WTC11 (cell line): ENCODE results near the gene NUP93. TPM values are rescaled to one million over a fixed set of nuclear protein-coding genes. Genes with fewer than 3 reads are reported as not detected.

Experiments used
- ATAC-seq: fragments of 200-7000 bp; cut with Tn5 transposase; 2 replicates; pipeline ENCODE4 v1.10.0; 2021; ENCODE audit warnings: mild to moderate bottlenecking, moderate library complexity
- CTCF ChIA-PET: fragments of 300-600 bp; sonication (Branson Sonifier 250); formaldehyde crosslinking; loops from one replicate; lab custom pipeline; 2021; ENCODE audit warnings: antibody characterized with exemption; lab: Charles Lee
- POLR2A ChIA-PET: fragments of 350-600 bp; sonication (Branson Sonifier 250); formaldehyde crosslinking; loops from one replicate; lab custom pipeline; 2021; ENCODE audit warnings: antibody characterized with exemption; lab: Charles Lee
- DNase-seq: peaks from one replicate; pipeline ENCODE4 v3.0.0; 2021; ENCODE audit warnings: low spot score
- H3K27ac Mint-ChIP-seq: 2 replicates; pipeline ENCODE4 v1.8.0; 2021; ENCODE audit warnings: mixed read lengths
- H3K27me3 Mint-ChIP-seq: 2 replicates; pipeline ENCODE4 v1.8.0; 2021; ENCODE audit warnings: low read depth, mild to moderate bottlenecking, moderate library complexity, mixed read lengths
- H3K36me3 Mint-ChIP-seq: 2 replicates; pipeline ENCODE4 v1.8.0; 2021; ENCODE audit warnings: mixed read lengths
- H3K4me1 Mint-ChIP-seq: 2 replicates; pipeline ENCODE4 v1.8.0; 2022; ENCODE audit warnings: mixed read lengths
- H3K4me3 Mint-ChIP-seq: 2 replicates; pipeline ENCODE4 v1.8.0; 2021; ENCODE audit warnings: mild to moderate bottlenecking, moderate library complexity, mixed read lengths
- H3K9me3 Mint-ChIP-seq: 2 replicates; pipeline ENCODE4 v1.8.0; 2021; ENCODE audit warnings: mixed read lengths
- CREB1 ChIP-seq: sonication (generic); formaldehyde crosslinking; IDR thresholded peaks from 2 replicates; pipeline ENCODE4 v1.8.0; 2023; ENCODE audit warnings: mild to moderate bottlenecking, missing genetic modification reagents
- CREM ChIP-seq: sonication (generic); formaldehyde crosslinking; IDR thresholded peaks from 2 replicates; pipeline ENCODE4 v1.8.1; 2022; ENCODE audit warnings: mild to moderate bottlenecking, missing genetic modification reagents, moderate library complexity
- ESRRA ChIP-seq: sonication (generic); formaldehyde crosslinking; IDR thresholded peaks from 2 replicates; pipeline ENCODE4 v1.8.1; 2022; ENCODE audit warnings: mild to moderate bottlenecking, missing genetic modification reagents, borderline replicate concordance
- FOXP1 ChIP-seq: sonication (generic); formaldehyde crosslinking; IDR thresholded peaks from 2 replicates; pipeline ENCODE4 v1.8.0; 2022; ENCODE audit warnings: missing genetic modification reagents, mild to moderate bottlenecking, moderate library complexity, borderline replicate concordance
- GABPB1 ChIP-seq: sonication (generic); formaldehyde crosslinking; IDR thresholded peaks from 2 replicates; pipeline ENCODE4 v1.8.1; 2023; ENCODE audit warnings: mild to moderate bottlenecking, missing genetic modification reagents
- MYBL2 ChIP-seq: sonication (generic); formaldehyde crosslinking; IDR thresholded peaks from 2 replicates; pipeline ENCODE4 v1.8.1; 2023; ENCODE audit warnings: mild to moderate bottlenecking, moderate library complexity, missing genetic modification reagents
- RELA ChIP-seq: sonication (generic); formaldehyde crosslinking; IDR thresholded peaks from 2 replicates; pipeline ENCODE4 v1.8.1; 2022; ENCODE audit warnings: missing genetic modification reagents, mild to moderate bottlenecking, borderline replicate concordance
- SOX15 ChIP-seq: fragments of 250-450 bp; sonication (Bioruptor Pico); IDR thresholded peaks from 2 replicates; pipeline ENCODE4 v1.9.0; 2021; ENCODE audit warnings: mild to moderate bottlenecking
- TP53 ChIP-seq: sonication (generic); formaldehyde crosslinking; IDR thresholded peaks from 2 replicates; pipeline ENCODE4 v1.8.1; 2023; ENCODE audit warnings: mild to moderate bottlenecking, missing genetic modification reagents
- ZNF138 ChIP-seq: sonication (generic); formaldehyde crosslinking; conservative IDR thresholded peaks from 2 replicates; pipeline ENCODE4 v1.8.1; 2022; ENCODE audit warnings: mild to moderate bottlenecking, moderate library complexity, missing genetic modification reagents
- ZNF232 ChIP-seq: sonication (generic); formaldehyde crosslinking; IDR thresholded peaks from 2 replicates; pipeline ENCODE4 v1.8.0; 2022; ENCODE audit warnings: mild to moderate bottlenecking, missing genetic modification reagents
- ZNF671 ChIP-seq: fragments of 250-450 bp; sonication (Bioruptor Pico); IDR thresholded peaks from 2 replicates; pipeline ENCODE4 v1.8.0; 2021; ENCODE audit warnings: mild to moderate bottlenecking
- total RNA-seq: library from RNA; stranded (reverse); gene quantifications from 3 replicates; pipeline ENCODE4 v1.2.3, GENCODE V29; 2021
- TF ChIP-seq, protein P1 (sequence below): sonication (generic); formaldehyde crosslinking; IDR thresholded peaks from 2 replicates; pipeline ENCODE4 v1.8.0; 2023; ENCODE audit warnings: mild to moderate bottlenecking, missing genetic modification reagents
- TF ChIP-seq, protein P2 (sequence below): sonication (generic); formaldehyde crosslinking; IDR thresholded peaks from 2 replicates; pipeline ENCODE4 v1.8.1; 2023; ENCODE audit warnings: mild to moderate bottlenecking, missing genetic modification reagents, moderate library complexity
- TF ChIP-seq, protein P3 (sequence below): sonication (generic); formaldehyde crosslinking; IDR thresholded peaks from 2 replicates; pipeline ENCODE4 v1.8.1; 2022; ENCODE audit warnings: low read depth, mild to moderate bottlenecking, moderate library complexity, missing genetic modification reagents, borderline replicate concordance
- TF ChIP-seq, protein P4 (sequence below): sonication (generic); formaldehyde crosslinking; IDR thresholded peaks from 2 replicates; pipeline ENCODE4 v1.8.0; 2022; ENCODE audit warnings: missing genetic modification reagents

NUP93 gene
- total RNA-seq, 1 experiment from 2014 or later = 185 TPM

DNA sequence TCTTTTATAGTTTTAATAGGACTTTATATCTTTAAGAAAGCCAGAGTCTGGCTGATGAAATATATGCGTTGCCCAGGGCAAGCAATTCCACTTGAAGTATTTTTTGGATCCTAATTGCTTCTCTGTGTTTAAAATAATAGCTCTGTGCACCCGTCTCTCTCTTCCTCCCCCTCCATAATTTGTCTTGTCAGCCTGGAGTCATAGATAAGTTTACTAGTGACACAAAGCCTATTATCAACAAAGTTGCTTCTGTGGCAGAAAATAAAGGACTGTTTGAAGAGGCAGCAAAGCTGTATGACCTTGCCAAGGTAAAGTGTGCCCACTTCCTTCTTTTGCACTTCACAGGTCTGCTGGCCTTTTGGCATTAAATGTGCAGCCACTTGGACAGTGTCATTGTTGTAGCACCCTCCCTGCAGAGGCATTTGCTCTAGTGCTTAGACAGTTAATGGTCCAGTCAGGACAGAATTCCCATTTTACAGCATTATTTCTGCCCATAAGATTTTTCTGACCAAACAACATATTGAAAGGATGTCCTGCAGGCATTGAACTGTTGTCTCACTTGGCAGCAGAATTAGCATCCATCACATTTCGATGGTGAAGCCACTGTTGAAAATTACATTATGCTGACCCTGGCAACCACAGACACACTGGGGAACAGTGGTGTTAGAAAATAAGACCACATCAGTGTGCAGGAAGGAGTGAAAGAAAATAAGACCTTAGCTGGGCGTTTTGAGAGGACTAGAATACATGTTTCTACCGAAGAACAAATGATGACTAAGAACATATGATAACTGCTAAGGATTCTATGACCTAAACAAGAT, 106.7 kb downstream of the NUP93 start:
- no peak for ATAC-seq
- no peaks in the 10 kb centered on the region for H3K9me3 Mint-ChIP-seq
- POLR2A ChIA-PET = no interaction called here
- H3K4me3 Mint-ChIP-seq = no peak overlapping the region
- H3K27ac Mint-ChIP-seq = no peak overlapping the region
- no peaks in the 10 kb centered on the region for H3K4me1 Mint-ChIP-seq
- CTCF ChIA-PET = no interaction called here
- no peaks in the 10 kb centered on the region for H3K27me3 Mint-ChIP-seq
- peaks cover 77% of the 10 kb centered on the region for H3K36me3 Mint-ChIP-seq
- TF ChIP-seq MYBL2 (CRISPR knock-in tag) = no peak
- no peak for TF ChIP-seq ZNF138
- TF ChIP-seq, protein P1, sequence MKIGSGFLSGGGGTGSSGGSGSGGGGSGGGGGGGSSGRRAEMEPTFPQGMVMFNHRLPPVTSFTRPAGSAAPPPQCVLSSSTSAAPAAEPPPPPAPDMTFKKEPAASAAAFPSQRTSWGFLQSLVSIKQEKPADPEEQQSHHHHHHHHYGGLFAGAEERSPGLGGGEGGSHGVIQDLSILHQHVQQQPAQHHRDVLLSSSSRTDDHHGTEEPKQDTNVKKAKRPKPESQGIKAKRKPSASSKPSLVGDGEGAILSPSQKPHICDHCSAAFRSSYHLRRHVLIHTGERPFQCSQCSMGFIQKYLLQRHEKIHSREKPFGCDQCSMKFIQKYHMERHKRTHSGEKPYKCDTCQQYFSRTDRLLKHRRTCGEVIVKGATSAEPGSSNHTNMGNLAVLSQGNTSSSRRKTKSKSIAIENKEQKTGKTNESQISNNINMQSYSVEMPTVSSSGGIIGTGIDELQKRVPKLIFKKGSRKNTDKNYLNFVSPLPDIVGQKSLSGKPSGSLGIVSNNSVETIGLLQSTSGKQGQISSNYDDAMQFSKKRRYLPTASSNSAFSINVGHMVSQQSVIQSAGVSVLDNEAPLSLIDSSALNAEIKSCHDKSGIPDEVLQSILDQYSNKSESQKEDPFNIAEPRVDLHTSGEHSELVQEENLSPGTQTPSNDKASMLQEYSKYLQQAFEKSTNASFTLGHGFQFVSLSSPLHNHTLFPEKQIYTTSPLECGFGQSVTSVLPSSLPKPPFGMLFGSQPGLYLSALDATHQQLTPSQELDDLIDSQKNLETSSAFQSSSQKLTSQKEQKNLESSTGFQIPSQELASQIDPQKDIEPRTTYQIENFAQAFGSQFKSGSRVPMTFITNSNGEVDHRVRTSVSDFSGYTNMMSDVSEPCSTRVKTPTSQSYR (CRISPR knock-in tag) = no peak
- no peak for TF ChIP-seq GABPB1 (CRISPR knock-in tag)
- TF ChIP-seq, all 79 proteins: peak for 0
- DNase-seq = no peak

DNA sequence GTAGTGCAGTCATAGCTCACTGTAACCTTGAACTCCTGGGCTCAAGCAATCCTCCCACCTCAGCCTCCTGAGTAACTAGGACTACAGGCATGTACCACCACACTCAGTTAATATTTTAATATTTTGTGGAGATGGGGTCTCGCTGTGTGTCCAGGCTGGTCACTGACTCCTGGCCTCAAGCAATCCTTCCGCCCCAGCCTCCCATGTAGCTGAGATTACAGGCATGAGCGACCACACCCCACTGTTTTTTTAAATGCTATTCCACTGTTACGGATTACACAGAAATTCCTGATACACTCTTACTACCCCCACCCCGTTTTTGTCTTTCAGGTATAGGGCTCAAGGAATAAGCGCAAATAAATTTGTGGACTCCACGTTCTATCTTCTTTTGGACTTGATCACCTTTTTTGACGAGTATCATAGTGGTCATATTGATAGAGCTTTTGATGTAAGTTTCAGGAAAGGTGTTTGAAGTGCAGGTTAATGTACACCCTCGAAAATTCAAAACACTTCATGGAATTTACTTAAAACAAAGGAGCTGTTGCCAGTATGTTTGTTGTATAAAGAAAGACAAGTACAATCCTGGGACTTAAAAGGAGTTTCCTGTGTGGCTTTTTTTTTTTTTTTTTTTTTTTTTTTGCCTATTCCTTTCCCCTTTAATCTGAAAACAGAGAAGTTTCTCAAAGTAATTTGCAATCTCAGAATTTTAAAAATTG, 108.9 kb downstream of the NUP93 start:
- ChIA-PET CTCF (no interaction called here), POLR2A (no interaction called here)
- H3K9me3 Mint-ChIP-seq = no peaks in the 10 kb centered on the region
- TF ChIP-seq, protein P2, sequence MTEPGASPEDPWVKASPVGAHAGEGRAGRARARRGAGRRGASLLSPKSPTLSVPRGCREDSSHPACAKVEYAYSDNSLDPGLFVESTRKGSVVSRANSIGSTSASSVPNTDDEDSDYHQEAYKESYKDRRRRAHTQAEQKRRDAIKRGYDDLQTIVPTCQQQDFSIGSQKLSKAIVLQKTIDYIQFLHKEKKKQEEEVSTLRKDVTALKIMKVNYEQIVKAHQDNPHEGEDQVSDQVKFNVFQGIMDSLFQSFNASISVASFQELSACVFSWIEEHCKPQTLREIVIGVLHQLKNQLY (CRISPR knock-in tag) = no peak
- TF ChIP-seq FOXP1 (CRISPR knock-in tag) = no peak
- no peak overlapping the region for H3K4me3 Mint-ChIP-seq
- H3K36me3 Mint-ChIP-seq = peaks cover 78% of the 10 kb centered on the region
- no peak overlapping the region for H3K27ac Mint-ChIP-seq
- DNase-seq = no peak
- no peaks in the 10 kb centered on the region for H3K27me3 Mint-ChIP-seq
- no peaks in the 10 kb centered on the region for H3K4me1 Mint-ChIP-seq
- ATAC-seq = no peak

DNA sequence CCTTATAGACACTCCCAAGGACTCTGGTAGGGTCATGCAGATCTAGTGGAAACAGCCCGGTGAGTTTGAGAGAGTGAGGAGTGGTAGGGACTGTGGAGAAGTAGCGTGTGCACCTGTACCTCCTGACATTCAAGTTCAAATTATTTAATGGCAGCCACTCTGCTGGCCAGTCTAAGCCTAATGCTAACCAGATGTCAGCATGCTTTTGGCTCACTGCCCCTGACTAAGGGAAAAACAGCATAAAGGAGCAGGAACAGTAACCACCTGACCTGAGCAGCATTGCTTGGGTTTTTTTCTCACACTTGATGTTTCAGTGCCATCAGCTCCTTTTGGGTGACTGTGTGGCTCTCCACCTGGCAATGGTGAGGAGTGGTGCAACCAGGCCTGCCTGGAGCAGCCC, 111.3 kb downstream of the NUP93 start:
- Mint-ChIP-seq H3K4me3 (no peak overlapping the region), H3K9me3 (no peaks in the 10 kb centered on the region), H3K27me3 (no peaks in the 10 kb centered on the region), H3K27ac (0 out of 2 replicates have a peak overlapping the region, but pooled peaks have one; percentile 45), H3K4me1 (no peaks in the 10 kb centered on the region), H3K36me3 (peaks cover 68% of the 10 kb centered on the region)
- ATAC-seq (no peak), DNase-seq (no peak)
- CTCF ChIA-PET = no interaction called here
- TF ChIP-seq CREB1 (no peak), SOX15 (CRISPR knock-in tag) (no peak), ZNF232 (CRISPR knock-in tag) (no peak), ESRRA (CRISPR knock-in tag) (no peak), TP53 (CRISPR knock-in tag) (no peak), RELA (no peak), CREM (no peak), ZNF671 (CRISPR knock-in tag) (no peak)
- TF ChIP-seq, protein P3, sequence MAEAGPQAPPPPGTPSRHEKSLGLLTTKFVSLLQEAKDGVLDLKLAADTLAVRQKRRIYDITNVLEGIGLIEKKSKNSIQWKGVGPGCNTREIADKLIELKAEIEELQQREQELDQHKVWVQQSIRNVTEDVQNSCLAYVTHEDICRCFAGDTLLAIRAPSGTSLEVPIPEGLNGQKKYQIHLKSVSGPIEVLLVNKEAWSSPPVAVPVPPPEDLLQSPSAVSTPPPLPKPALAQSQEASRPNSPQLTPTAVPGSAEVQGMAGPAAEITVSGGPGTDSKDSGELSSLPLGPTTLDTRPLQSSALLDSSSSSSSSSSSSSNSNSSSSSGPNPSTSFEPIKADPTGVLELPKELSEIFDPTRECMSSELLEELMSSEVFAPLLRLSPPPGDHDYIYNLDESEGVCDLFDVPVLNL (CRISPR knock-in tag) = no peak
- TF ChIP-seq, protein P4, sequence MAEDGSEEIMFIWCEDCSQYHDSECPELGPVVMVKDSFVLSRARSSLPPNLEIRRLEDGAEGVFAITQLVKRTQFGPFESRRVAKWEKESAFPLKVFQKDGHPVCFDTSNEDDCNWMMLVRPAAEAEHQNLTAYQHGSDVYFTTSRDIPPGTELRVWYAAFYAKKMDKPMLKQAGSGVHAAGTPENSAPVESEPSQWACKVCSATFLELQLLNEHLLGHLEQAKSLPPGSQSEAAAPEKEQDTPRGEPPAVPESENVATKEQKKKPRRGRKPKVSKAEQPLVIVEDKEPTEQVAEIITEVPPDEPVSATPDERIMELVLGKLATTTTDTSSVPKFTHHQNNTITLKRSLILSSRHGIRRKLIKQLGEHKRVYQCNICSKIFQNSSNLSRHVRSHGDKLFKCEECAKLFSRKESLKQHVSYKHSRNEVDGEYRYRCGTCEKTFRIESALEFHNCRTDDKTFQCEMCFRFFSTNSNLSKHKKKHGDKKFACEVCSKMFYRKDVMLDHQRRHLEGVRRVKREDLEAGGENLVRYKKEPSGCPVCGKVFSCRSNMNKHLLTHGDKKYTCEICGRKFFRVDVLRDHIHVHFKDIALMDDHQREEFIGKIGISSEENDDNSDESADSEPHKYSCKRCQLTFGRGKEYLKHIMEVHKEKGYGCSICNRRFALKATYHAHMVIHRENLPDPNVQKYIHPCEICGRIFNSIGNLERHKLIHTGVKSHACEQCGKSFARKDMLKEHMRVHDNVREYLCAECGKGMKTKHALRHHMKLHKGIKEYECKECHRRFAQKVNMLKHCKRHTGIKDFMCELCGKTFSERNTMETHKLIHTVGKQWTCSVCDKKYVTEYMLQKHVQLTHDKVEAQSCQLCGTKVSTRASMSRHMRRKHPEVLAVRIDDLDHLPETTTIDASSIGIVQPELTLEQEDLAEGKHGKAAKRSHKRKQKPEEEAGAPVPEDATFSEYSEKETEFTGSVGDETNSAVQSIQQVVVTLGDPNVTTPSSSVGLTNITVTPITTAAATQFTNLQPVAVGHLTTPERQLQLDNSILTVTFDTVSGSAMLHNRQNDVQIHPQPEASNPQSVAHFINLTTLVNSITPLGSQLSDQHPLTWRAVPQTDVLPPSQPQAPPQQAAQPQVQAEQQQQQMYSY = no peak
- POLR2A ChIA-PET = no interaction called here
